H9 (cell line): ENCODE data around the gene EFHD1. TPM values are rescaled to one million over a fixed set of nuclear protein-coding genes. Genes with fewer than 3 reads are reported as not detected.

Experiments
- DNase-seq: peaks from one replicate; pipeline ENCODE4 v3.0.0-alpha.2; 2017
- H2AFZ ChIP-seq: one replicate; pipeline ENCODE4 v1.6.1; 2013; ENCODE audit warnings: mild to moderate bottlenecking, low read length, control low read depth, moderate library complexity
- H2AK5ac ChIP-seq: 2 replicates; pipeline ENCODE4 v1.6.1; 2013; ENCODE audit warnings: low read length, control low read depth, mixed read lengths; ENCODE audit not compliant: insufficient read length
- H2BK120ac ChIP-seq: one replicate; pipeline ENCODE4 v1.6.1; 2013; ENCODE audit warnings: low read depth, mild to moderate bottlenecking, low read length, control low read depth, inconsistent platforms; ENCODE audit not compliant: poor library complexity, severe bottlenecking
- H2BK12ac ChIP-seq: 2 replicates; pipeline ENCODE4 v1.6.1; 2013; ENCODE audit warnings: low read length, control low read depth, mixed read lengths, low read depth; ENCODE audit not compliant: insufficient read length
- H2BK15ac ChIP-seq: 2 replicates; pipeline ENCODE4 v1.6.1; 2013; ENCODE audit warnings: low read depth, low read length, control low read depth
- H2BK20ac ChIP-seq: one replicate; pipeline ENCODE4 v1.6.1; 2013; ENCODE audit warnings: low read depth, mild to moderate bottlenecking, low read length, control low read depth, inconsistent platforms; ENCODE audit not compliant: poor library complexity, severe bottlenecking
- H2BK5ac ChIP-seq: 2 replicates; pipeline ENCODE4 v1.6.1; 2013; ENCODE audit warnings: low read length, control low read depth, mixed read lengths; ENCODE audit not compliant: insufficient read length
- H3K14ac ChIP-seq: 2 replicates; pipeline ENCODE4 v1.6.1; 2013; ENCODE audit warnings: low read length, control low read depth; ENCODE audit not compliant: insufficient read depth
- H3K18ac ChIP-seq: 2 replicates; pipeline ENCODE4 v1.6.1; 2013; ENCODE audit warnings: low read depth, mild to moderate bottlenecking, mixed read lengths, low read length, control low read depth; ENCODE audit not compliant: insufficient read length
- H3K23ac ChIP-seq: 2 replicates; pipeline ENCODE4 v1.6.1; 2013; ENCODE audit warnings: low read length, control low read depth, mixed read lengths, low read depth; ENCODE audit not compliant: insufficient read length
- H3K23me2 ChIP-seq: 2 replicates; pipeline ENCODE4 v1.6.1; 2013; ENCODE audit warnings: low read depth, mild to moderate bottlenecking, mixed read lengths, low read length, control low read depth; ENCODE audit not compliant: insufficient read length, poor library complexity, severe bottlenecking
- H3K27ac ChIP-seq: 2 replicates; pipeline ENCODE4 v1.5.1; 2013; ENCODE audit warnings: low read length, control low read depth, mixed read lengths, low read depth; ENCODE audit not compliant: insufficient read length
- H3K27me3 ChIP-seq: 2 replicates; pipeline ENCODE4 v1.6.1; 2013; ENCODE audit warnings: low read length, control low read depth, inconsistent platforms; ENCODE audit not compliant: insufficient read depth
- H3K4ac ChIP-seq: 2 replicates; pipeline ENCODE4 v1.6.1; 2013; ENCODE audit warnings: low read depth, mild to moderate bottlenecking, control low read depth, inconsistent platforms, low read length, moderate library complexity
- H3K4me1 ChIP-seq: 2 replicates; pipeline ENCODE4 v1.6.1; 2013; ENCODE audit warnings: low read length, control low read depth, inconsistent platforms; ENCODE audit not compliant: insufficient read depth
- H3K4me2 ChIP-seq: 2 replicates; pipeline ENCODE4 v1.6.1; 2013; ENCODE audit warnings: low read length, control low read depth, mixed read lengths; ENCODE audit not compliant: insufficient read length, insufficient read depth
- H3K56ac ChIP-seq: 2 replicates; pipeline ENCODE4 v1.6.1; 2013; ENCODE audit warnings: low read depth, mild to moderate bottlenecking, mixed read lengths, low read length, control low read depth; ENCODE audit not compliant: insufficient read length
- H3K79me1 ChIP-seq: 2 replicates; pipeline ENCODE4 v1.6.1; 2013; ENCODE audit warnings: low read depth, mild to moderate bottlenecking, moderate library complexity, low read length, control low read depth, inconsistent platforms; ENCODE audit not compliant: insufficient read depth, poor library complexity, severe bottlenecking
- H3K79me2 ChIP-seq: 2 replicates; pipeline ENCODE4 v1.6.1; 2013; ENCODE audit warnings: low read length, control low read depth, inconsistent platforms; ENCODE audit not compliant: insufficient read depth
- H3K9ac ChIP-seq: 2 replicates; pipeline ENCODE4 v1.6.1; 2013; ENCODE audit warnings: low read length, control low read depth, mixed read lengths; ENCODE audit not compliant: insufficient read length; ENCODE audit errors: extremely low read depth
- H3K9me3 ChIP-seq: one replicate; pipeline ENCODE4 v1.6.1; 2013; ENCODE audit warnings: low read depth, low read length, inconsistent platforms; ENCODE audit not compliant: control insufficient read depth
- H3T11ph ChIP-seq: one replicate; pipeline ENCODE4 v1.6.1; 2013; ENCODE audit warnings: mild to moderate bottlenecking, low read length, control low read depth, inconsistent platforms
- H4K20me1 ChIP-seq: one replicate; pipeline ENCODE4 v1.6.1; 2013; ENCODE audit not compliant: control insufficient read depth, insufficient read length, insufficient read depth
- H4K5ac ChIP-seq: 2 replicates; pipeline ENCODE4 v1.6.1; 2013; ENCODE audit warnings: low read depth, mild to moderate bottlenecking, mixed read lengths, low read length, control low read depth; ENCODE audit not compliant: insufficient read length
- H4K8ac ChIP-seq: replicated peaks from 2 replicates; pipeline ENCODE4 v1.6.1; 2013; ENCODE audit warnings: low read length, control low read depth, mixed read lengths, low read depth; ENCODE audit not compliant: insufficient read length
- H4K91ac ChIP-seq: 2 replicates; pipeline ENCODE4 v1.6.1; 2013; ENCODE audit warnings: low read depth, mild to moderate bottlenecking, moderate library complexity, mixed read lengths, low read length, control low read depth; ENCODE audit not compliant: insufficient read length
- H3K27ac Mint-ChIP-seq, 3 experiments: 2 replicates in 2 of 3; 3 replicates in 1 of 3; pipeline ENCODE4 v1.8.0; 2020 to 2021; ENCODE audit warnings: mixed read lengths in 3 of 3, mild to moderate bottlenecking in 1 of 3, moderate library complexity in 1 of 3
- H3K27me3 Mint-ChIP-seq: 2 replicates; pipeline ENCODE4 v1.8.0; 2021; ENCODE audit warnings: low read depth, mild to moderate bottlenecking, moderate library complexity, mixed read lengths
- H3K36me3 Mint-ChIP-seq, 3 experiments: 2 replicates in 2 of 3; 3 replicates in 1 of 3; pipeline ENCODE4 v1.8.0; 2020 to 2021; ENCODE audit warnings: low read depth in 3 of 3, mixed read lengths in 3 of 3; ENCODE audit not compliant: insufficient read depth in 1 of 3
- H3K4me1 Mint-ChIP-seq, 2 experiments: 2 replicates each; pipeline ENCODE4 v1.8.0; 2020; ENCODE audit warnings: mixed read lengths in 2 of 2
- H3K4me3 Mint-ChIP-seq, 2 experiments: 2 replicates in 1 of 2; 3 replicates in 1 of 2; pipeline ENCODE4 v1.8.0; 2020 to 2021; ENCODE audit warnings: mild to moderate bottlenecking in 2 of 2, mixed read lengths in 2 of 2, moderate library complexity in 1 of 2
- H3K9me3 Mint-ChIP-seq, 2 experiments: 2 replicates in 1 of 2; 3 replicates in 1 of 2; pipeline ENCODE4 v1.8.0; 2020; ENCODE audit warnings: mild to moderate bottlenecking in 2 of 2, mixed read lengths in 2 of 2, moderate library complexity in 1 of 2
- CTCF ChIP-seq: fragments of 200-600 bp; sonication (generic); conservative IDR thresholded peaks from 3 replicates; pipeline ENCODE4 v1.8.0; 2021; ENCODE audit warnings: antibody characterized with exemption, mild to moderate bottlenecking
- WGBS: extraction: QIAGEN DNeasy Blood & Tissue Kit; methylation state at CpG from one replicate; pipeline ENCODE4 v1.1.7; 2013; ENCODE audit warnings: missing lambda C conversion rate, low lambda C conversion rate, mixed read lengths; ENCODE audit not compliant: insufficient read length; ENCODE audit errors: extremely low coverage; 5-methylcytosine and 5-hydroxymethylcytosine counted together
- total RNA-seq: library from RNA; stranded (reverse); gene quantifications from 2 replicates; pipeline ENCODE4 v1.2.1, GENCODE V29; 2021

The EFHD1 gene
- total RNA-seq, 1 experiment from 2014 or later = 2.8 TPM

- Histone ChIP-seq H2BK12ac (no peak overlapping the region), H3K56ac (no peak overlapping the region), H2BK15ac (no peak overlapping the region), H2AFZ (no peak overlapping the region), H3K9ac (no peak overlapping the region), H4K5ac (no peak overlapping the region), H3T11ph (no peak overlapping the region), H3K27me3 (no peaks in the 10 kb centered on the region), H3K4me2 (no peak overlapping the region), H4K20me1 (no peaks in the 10 kb centered on the region), H4K91ac (no peak overlapping the region), H2BK5ac (no peak overlapping the region), H3K27ac (no peak overlapping the region), H3K18ac (no peak overlapping the region), H4K8ac (no peak overlapping the region), H3K23me2 (no peaks in the 10 kb centered on the region), H3K14ac (no peak overlapping the region), H2AK5ac (no peak overlapping the region), H3K4ac (no peak overlapping the region), H2BK20ac (no peak overlapping the region), H2BK120ac (no peak overlapping the region), H3K23ac (no peak overlapping the region), H3K9me3 (no peaks in the 10 kb centered on the region), H3K4me1 (no peaks in the 10 kb centered on the region), H3K79me1 (no peaks in the 10 kb centered on the region), H3K79me2 (no peaks in the 10 kb centered on the region)
- WGBS = 73% methylated on average over 3 of the region's 3 CpGs
- H3K4me3 Mint-ChIP-seq = no peak overlapping the region; a peak in 1 of 5 replicates
- no peaks in the 10 kb centered on the region; a peak in 2 of 4 replicates for H3K4me1 Mint-ChIP-seq
- H3K36me3 Mint-ChIP-seq = no peaks in the 10 kb centered on the region
- H3K9me3 Mint-ChIP-seq = peaks cover 0 to 5% of the 10 kb centered on the region in 2 experiments; a peak in 3 of 5 replicates
- no peak overlapping the region for H3K27ac Mint-ChIP-seq
- TF ChIP-seq CTCF = no peak
- no peak for DNase-seq
- no peaks in the 10 kb centered on the region for H3K27me3 Mint-ChIP-seq
These were observed 19.8 kb upstream of the EFHD1 start for GRCh38 chr2:232613538-232614134.
